WI38 (cell line): ENCODE data around the gene MRTFB.
"Not testable (repeated sequence)": the region's sequence is repeated elsewhere in the genome, so short reads cannot be mapped to it uniquely, and the experiment has no call there.

Source experiments
- H3K4me3 ChIP-seq: 2 replicates; pipeline ENCODE4 v1.5.1; 2011; ENCODE audit warnings: low read depth, mild to moderate bottlenecking, control low read depth, low read length
- CTCF ChIP-seq: IDR thresholded peaks from 2 replicates; pipeline ENCODE4 v1.5.1; 2012; ENCODE audit warnings: low read depth, mild to moderate bottlenecking, control low read depth, low read length

MRTFB gene

DNA sequence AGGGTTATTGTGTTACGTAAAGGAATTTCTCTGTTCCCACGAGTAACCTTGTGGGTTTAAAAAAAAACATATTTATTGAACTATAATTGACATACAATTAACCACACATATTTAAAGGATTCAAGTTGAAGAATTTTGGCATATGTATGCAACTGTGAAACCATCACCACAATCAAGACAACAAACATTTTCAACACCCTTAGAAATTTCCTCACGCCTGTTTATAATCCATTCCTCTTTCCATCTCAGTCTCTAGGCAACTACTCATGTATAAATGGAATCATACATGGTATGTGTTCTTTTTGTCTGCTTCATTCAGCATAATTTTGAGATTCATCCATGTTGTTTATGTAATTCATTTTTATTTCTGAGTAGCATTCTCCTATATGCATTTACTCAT is 104.0 kb downstream of the MRTFB start:
- no peak overlapping the region for H3K4me3 ChIP-seq

GRCh38 chr16:14177704-14178103 is 106.6 kb downstream of the MRTFB start:
- TF ChIP-seq CTCF = no peak

More for the DNA sequence above, 104.0 kb downstream of the MRTFB start:
- TF ChIP-seq CTCF = no peak

DNA sequence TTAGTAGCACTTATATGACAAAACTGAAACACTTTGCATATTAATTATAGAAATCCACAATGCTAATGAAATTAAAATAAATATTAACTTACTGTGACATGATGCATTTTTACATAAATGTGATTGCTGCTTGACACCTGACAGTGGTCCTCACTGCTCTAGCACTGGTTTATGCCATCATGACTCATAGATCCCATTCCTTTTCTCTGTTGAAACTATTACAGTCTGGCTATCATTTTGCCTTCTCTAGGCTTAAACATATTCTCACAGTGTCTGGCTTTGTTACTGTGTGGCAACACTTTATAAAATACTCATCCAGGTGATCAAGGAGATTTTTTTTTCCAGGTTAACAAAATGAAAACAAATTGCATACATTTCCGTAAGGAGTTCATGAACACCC is 108.0 kb downstream of the MRTFB start:
- no peak overlapping the region for H3K4me3 ChIP-seq

More at GRCh38 chr16:14177704-14178103, 106.6 kb downstream of the MRTFB start:
- H3K4me3 ChIP-seq = no peak overlapping the region

DNA sequence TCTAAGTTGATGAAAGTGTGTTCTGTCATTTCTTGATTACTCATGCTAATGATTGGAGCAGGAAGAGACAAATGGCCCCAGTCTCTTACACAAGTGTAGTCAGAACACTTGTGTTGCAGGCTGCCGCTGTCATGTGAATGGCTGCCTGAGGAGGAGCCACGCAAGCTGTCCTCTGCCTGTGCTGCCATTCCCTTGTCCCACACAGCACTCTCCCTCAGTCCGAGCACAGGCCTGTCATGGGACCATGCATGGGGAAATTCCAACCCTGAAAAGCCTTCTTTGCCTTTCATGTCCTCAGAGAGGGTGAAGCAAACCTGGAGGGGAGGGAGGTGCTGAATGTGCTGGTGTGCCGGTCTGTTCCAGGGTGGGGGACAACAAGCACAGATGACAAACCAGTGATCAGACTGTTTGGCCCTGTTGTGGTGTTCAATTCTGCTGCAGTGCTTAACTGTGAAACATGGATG is 109.4 kb downstream of the MRTFB start:
- no peak overlapping the region for H3K4me3 ChIP-seq
- no peak for TF ChIP-seq CTCF

More for the DNA sequence above, 108.0 kb downstream of the MRTFB start:
- TF ChIP-seq CTCF = no peak

DNA sequence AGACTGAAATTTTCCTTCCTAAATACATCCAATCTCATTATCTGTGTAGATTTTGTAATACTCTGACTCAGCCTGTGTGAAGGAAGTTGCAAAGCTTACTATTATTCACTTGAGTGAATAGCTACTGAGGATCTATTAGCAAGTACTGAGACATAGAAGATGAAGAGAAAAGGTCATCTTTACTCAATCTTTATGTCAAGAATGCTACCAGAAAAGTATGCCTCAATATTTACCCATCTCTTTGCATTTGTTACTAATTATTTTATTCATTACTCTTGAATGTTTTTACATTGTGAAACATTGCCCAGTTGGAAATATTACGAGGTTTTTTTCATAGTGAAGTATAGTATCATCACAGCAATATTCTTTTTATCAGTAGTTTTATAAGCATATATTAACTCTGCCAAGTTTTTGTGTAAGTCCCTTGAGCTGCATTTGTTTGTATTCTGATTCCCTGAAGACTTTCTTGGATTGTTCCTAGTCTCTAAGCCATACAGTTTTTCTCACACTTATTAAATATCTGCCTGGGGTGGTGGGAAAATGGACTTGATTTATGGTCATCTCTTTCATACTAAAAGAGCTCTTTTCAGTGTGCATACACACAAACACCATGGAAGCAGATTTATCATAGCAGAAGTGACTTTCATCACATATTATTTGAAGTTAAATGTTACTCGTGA is 110.4 kb downstream of the MRTFB start:
- TF ChIP-seq CTCF = no peak

GRCh38 chr16:14182999-14183398 is 111.9 kb downstream of the MRTFB start:
- H3K4me3 ChIP-seq = no peak overlapping the region
- TF ChIP-seq CTCF = no peak

More for the DNA sequence above, 110.4 kb downstream of the MRTFB start:
- H3K4me3 ChIP-seq = no peak overlapping the region

GRCh38 chr16:14183962-14184361 is 112.8 kb downstream of the MRTFB start:
- not testable (repeated sequence) for H3K4me3 ChIP-seq
